HepG2 (cell line): Measurements from ENCODE around the gene PIP4K2B. TPM values are rescaled to one million over a fixed set of nuclear protein-coding genes. Genes with fewer than 3 reads are reported as not detected.

ENCODE experiments used
- ATM ChIP-seq: fragments of 450-650 bp; IDR thresholded peaks from 2 replicates; pipeline ENCODE4 v1.7.1; 2017; ENCODE audit warnings: mild to moderate bottlenecking, borderline replicate concordance
- CBFB ChIP-seq: sonication (generic); formaldehyde crosslinking; IDR thresholded peaks from 2 replicates; pipeline ENCODE4 v1.4.0; 2020; ENCODE audit warnings: missing genetic modification reagents
- CCDC6 ChIP-seq: sonication (generic); formaldehyde crosslinking; IDR thresholded peaks from 2 replicates; pipeline ENCODE4 v1.8.1; 2022; ENCODE audit warnings: mild to moderate bottlenecking, missing genetic modification reagents, moderate library complexity
- CERS6 ChIP-seq: sonication (generic); formaldehyde crosslinking; IDR thresholded peaks from 2 replicates; pipeline ENCODE4 v1.5.0; 2020; ENCODE audit warnings: missing genetic modification reagents
- ESRRA ChIP-seq: sonication (generic); formaldehyde crosslinking; IDR thresholded peaks from 2 replicates; pipeline ENCODE4 v1.5.1; 2020; ENCODE audit warnings: mild to moderate bottlenecking, low read depth, missing genetic modification reagents
- KLF12 ChIP-seq: sonication (generic); formaldehyde crosslinking; IDR thresholded peaks from 2 replicates; pipeline ENCODE4 v1.4.0; 2020; ENCODE audit warnings: missing genetic modification reagents, borderline replicate concordance
- NFE2L1 ChIP-seq: sonication (generic); formaldehyde crosslinking; IDR thresholded peaks from 2 replicates; pipeline ENCODE4 v1.4.0; 2020; ENCODE audit warnings: missing genetic modification reagents, mild to moderate bottlenecking, borderline replicate concordance
- NFKB2 ChIP-seq: sonication (generic); formaldehyde crosslinking; IDR thresholded peaks from 2 replicates; pipeline ENCODE4 v1.4.0; 2020; ENCODE audit warnings: missing genetic modification reagents, borderline replicate concordance
- PCBP1 ChIP-seq: fragments of 200-400 bp; formaldehyde crosslinking; IDR thresholded peaks from 2 replicates; pipeline ENCODE4 v1.6.1; 2017; ENCODE audit warnings: mild to moderate bottlenecking, low read depth, low read length, borderline replicate concordance
- SMC3 ChIP-seq: IDR thresholded peaks from 2 replicates; pipeline ENCODE4 v1.6.1; 2011; ENCODE audit warnings: low read length, improper control_type of control experiment
- XBP1 ChIP-seq: sonication (generic); formaldehyde crosslinking; IDR thresholded peaks from 2 replicates; pipeline ENCODE4 v1.5.0; 2020; ENCODE audit warnings: missing genetic modification reagents
- ZNF329 ChIP-seq: sonication (generic); formaldehyde crosslinking; IDR thresholded peaks from 2 replicates; pipeline ENCODE4 v1.9.0; 2021; ENCODE audit warnings: low read depth, mild to moderate bottlenecking, missing genetic modification reagents
- ZNF383 ChIP-seq: sonication (generic); formaldehyde crosslinking; IDR thresholded peaks from 2 replicates; pipeline ENCODE4 v1.4.0; 2020; ENCODE audit warnings: missing genetic modification reagents, mild to moderate bottlenecking, borderline replicate concordance
- ZNF784 ChIP-seq: sonication (generic); formaldehyde crosslinking; IDR thresholded peaks from 2 replicates; pipeline ENCODE4 v1.5.1; 2020; ENCODE audit warnings: missing genetic modification reagents, mild to moderate bottlenecking, borderline replicate concordance
- polyA plus RNA-seq, 8 experiments: library from polyadenylated mRNA; depleted of rRNA in 3 of 8; stranded (reverse) in 7 of 8; unstranded in 1 of 8; fragments of >200 nt; fragmentation: Illumina TruSeq in 4 of 8; extraction: Trizol in 4 of 8; gene quantifications; 2 replicates each; pipeline versions ENCODE4 v1.2.1 to v1.2.3, GENCODE V29; 2011 to 2016; ENCODE audit warnings: low read depth in 4 of 8, missing spikeins in 1 of 8, mixed read lengths in 1 of 8; ENCODE audit not compliant: insufficient read depth in 1 of 8
- total RNA-seq, 5 experiments: library from RNA; depleted of rRNA; stranded (reverse); fragments of >200 nt; fragmentation: Illumina TruSeq; extraction: Trizol; gene quantifications; 2 replicates each; pipeline ENCODE4 v1.2.3, GENCODE V29; 2016; ENCODE audit warnings: low read depth in 1 of 5
- TF ChIP-seq, protein P1 (sequence below): IDR thresholded peaks from 2 replicates; pipeline ENCODE4 v1.6.1; 2016; ENCODE audit warnings: low read depth, control low read depth
- TF ChIP-seq, protein P2 (sequence below): sonication (generic); formaldehyde crosslinking; IDR thresholded peaks from 2 replicates; pipeline ENCODE4 v1.8.1; 2023; ENCODE audit warnings: mild to moderate bottlenecking, missing genetic modification reagents
- TF ChIP-seq, protein P3 (sequence below): IDR thresholded peaks from 2 replicates; pipeline ENCODE4 v1.6.1; 2016; ENCODE audit warnings: mild to moderate bottlenecking
- TF ChIP-seq, protein P4 (sequence below): sonication (generic); formaldehyde crosslinking; IDR thresholded peaks from 2 replicates; pipeline ENCODE4 v1.8.1; 2023; ENCODE audit warnings: mild to moderate bottlenecking, missing genetic modification reagents

PIP4K2B gene
- total and polyA plus RNA-seq, 2 of the 13 experiments (the other 11 are each of a cell fraction or from before 2014, with no cell fraction given) = 20.4 to 54.0 TPM

DNA sequence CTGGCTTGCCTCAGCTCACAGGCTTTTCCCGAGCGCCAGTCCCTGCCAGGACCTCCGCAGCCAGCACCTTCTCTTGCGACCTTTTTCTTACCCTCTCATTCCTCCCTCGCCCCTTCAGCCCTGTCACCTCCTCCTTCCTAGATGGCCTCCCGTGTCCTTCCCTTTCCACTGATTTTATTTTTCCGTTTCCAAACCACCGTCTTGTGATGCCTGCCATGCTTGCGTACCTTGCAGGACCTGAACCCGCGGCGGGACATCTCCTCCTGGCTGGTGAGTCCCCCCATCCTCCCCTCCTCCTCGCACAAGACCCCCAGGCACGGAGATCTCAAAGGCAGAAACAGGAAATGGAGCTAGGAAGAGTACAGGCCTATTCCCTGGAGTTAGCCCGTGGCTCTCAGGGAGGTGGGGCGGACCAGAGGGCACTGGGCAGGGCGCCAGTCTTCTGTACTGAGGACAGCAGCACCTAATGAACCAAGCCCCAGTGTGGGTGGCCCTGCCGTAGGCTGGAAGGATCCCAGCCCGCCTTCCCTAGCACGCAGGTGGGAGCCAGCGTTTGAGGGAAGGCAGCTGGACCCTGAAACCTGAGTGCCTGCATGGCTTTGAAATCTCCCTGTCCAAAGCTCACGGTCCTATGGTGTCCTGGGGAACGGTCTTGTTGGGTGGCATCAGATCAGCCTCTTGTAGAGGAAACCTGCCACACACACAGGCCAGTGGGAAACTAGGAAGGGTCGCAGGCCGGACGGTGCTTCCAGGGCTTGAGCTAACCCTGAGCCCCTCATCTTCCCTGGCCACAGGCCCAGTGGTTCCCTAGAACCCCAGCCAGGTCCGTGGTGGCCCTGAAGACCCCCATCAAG, 68.6 kb downstream of the PIP4K2B start (continued):
- TF ChIP-seq, protein P1, sequence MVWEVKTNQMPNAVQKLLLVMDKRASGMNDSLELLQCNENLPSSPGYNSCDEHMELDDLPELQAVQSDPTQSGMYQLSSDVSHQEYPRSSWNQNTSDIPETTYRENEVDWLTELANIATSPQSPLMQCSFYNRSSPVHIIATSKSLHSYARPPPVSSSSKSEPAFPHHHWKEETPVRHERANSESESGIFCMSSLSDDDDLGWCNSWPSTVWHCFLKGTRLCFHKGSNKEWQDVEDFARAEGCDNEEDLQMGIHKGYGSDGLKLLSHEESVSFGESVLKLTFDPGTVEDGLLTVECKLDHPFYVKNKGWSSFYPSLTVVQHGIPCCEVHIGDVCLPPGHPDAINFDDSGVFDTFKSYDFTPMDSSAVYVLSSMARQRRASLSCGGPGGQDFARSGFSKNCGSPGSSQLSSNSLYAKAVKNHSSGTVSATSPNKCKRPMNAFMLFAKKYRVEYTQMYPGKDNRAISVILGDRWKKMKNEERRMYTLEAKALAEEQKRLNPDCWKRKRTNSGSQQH (CRISPR knock-in tag) = 0 out of 2 replicates have a peak, but pooled peaks have one; percentile 64
- TF ChIP-seq CCDC6 (CRISPR knock-in tag) (no peak), SMC3 (no peak; the same call in 1 of the 2 replicates), ATM (no peak), ZNF784 (CRISPR knock-in tag) (0 out of 2 replicates have a peak, but pooled peaks have one; percentile 69), CBFB (CRISPR knock-in tag) (peak; percentile 33; the same call in 1 of the 2 replicates), PCBP1 (no peak), NFE2L1 (no peak), NFKB2 (peak; percentile 29; the same call in 1 of the 2 replicates), XBP1 (CRISPR knock-in tag) (no peak), ZNF383 (CRISPR knock-in tag) (peak; percentile 68; the same call in 1 of the 2 replicates), CERS6 (CRISPR knock-in tag) (no peak), KLF12 (no peak), ZNF329 (CRISPR knock-in tag) (peak; percentile 57; the same call in 1 of the 2 replicates), ESRRA (CRISPR knock-in tag) (no peak)
- TF ChIP-seq, protein P2, sequence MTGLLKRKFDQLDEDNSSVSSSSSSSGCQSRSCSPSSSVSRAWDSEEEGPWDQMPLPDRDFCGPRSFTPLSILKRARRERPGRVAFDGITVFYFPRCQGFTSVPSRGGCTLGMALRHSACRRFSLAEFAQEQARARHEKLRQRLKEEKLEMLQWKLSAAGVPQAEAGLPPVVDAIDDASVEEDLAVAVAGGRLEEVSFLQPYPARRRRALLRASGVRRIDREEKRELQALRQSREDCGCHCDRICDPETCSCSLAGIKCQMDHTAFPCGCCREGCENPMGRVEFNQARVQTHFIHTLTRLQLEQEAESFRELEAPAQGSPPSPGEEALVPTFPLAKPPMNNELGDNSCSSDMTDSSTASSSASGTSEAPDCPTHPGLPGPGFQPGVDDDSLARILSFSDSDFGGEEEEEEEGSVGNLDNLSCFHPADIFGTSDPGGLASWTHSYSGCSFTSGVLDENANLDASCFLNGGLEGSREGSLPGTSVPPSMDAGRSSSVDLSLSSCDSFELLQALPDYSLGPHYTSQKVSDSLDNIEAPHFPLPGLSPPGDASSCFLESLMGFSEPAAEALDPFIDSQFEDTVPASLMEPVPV = peak; percentile 92; the same call in 1 of the 2 replicates
- TF ChIP-seq, protein P3, sequence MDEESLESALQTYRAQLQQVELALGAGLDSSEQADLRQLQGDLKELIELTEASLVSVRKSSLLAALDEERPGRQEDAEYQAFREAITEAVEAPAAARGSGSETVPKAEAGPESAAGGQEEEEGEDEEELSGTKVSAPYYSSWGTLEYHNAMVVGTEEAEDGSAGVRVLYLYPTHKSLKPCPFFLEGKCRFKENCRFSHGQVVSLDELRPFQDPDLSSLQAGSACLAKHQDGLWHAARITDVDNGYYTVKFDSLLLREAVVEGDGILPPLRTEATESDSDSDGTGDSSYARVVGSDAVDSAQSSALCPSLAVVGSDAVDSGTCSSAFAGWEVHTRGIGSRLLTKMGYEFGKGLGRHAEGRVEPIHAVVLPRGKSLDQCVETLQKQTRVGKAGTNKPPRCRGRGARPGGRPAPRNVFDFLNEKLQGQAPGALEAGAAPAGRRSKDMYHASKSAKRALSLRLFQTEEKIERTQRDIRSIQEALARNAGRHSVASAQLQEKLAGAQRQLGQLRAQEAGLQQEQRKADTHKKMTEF = peak; percentile 67; the same call in 1 of the 2 replicates
- TF ChIP-seq, protein P4, sequence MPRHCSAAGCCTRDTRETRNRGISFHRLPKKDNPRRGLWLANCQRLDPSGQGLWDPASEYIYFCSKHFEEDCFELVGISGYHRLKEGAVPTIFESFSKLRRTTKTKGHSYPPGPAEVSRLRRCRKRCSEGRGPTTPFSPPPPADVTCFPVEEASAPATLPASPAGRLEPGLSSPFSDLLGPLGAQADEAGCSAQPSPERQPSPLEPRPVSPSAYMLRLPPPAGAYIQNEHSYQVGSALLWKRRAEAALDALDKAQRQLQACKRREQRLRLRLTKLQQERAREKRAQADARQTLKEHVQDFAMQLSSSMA (CRISPR knock-in tag) = peak; percentile 63; the same call in 1 of the 2 replicates
